Erythroblast (primary cell): ENCODE data around the gene NWD2.

Experiments
- GATA1 ChIP-seq: IDR thresholded peaks from 2 replicates; pipeline ENCODE4 v1.6.1; 2011; ENCODE audit warnings: low read depth, mild to moderate bottlenecking, control low read depth, low read length, moderate library complexity
- POLR2A ChIP-seq: IDR thresholded peaks from 2 replicates; pipeline ENCODE4 v1.6.1; 2011; ENCODE audit warnings: mild to moderate bottlenecking, low read length

- TF ChIP-seq POLR2A, result no peak
- TF ChIP-seq GATA1, result no peak
These were observed 186.3 kb downstream of the NWD2 start for GRCh38 chr4:37430718-37431416.
